Thoracic aorta (tissue), 2 donors: Measurements from ENCODE around the gene PBXIP1. TPM values are rescaled to one million over a fixed set of nuclear protein-coding genes. Genes with fewer than 3 reads are reported as not detected.
A peak's percentile ranks its signal among the peaks of the same experiment; 100 is the strongest.
"Not testable (repeated sequence)": the region's sequence is repeated elsewhere in the genome, so short reads cannot be mapped to it uniquely, and the experiment has no call there.

Experiments used
- ATAC-seq: fragments of 150-250 bp; one replicate; pipeline ENCODE4 v1.8.0; 2017; ENCODE audit warnings: low read depth; ENCODE audit not compliant: insufficient number of reproducible peaks, low FRiP score
- DNase-seq: peaks from one replicate; pipeline ENCODE4 v3.0.0-alpha.2; 2020; ENCODE audit warnings: low spot score
- H3K27ac ChIP-seq, 2 donors: fragments of 200-600 bp; sonication (generic); 1 replicate in 1 of 2; 2 replicates in 1 of 2; pipeline ENCODE4 v1.5.1; 2016; ENCODE audit warnings: mild to moderate bottlenecking in 2 of 2, moderate library complexity in 2 of 2
- H3K27me3 ChIP-seq: fragments of 200-600 bp; sonication (generic); replicated peaks from 2 replicates; pipeline ENCODE4 v1.6.0; 2016; ENCODE audit warnings: mild to moderate bottlenecking; ENCODE audit not compliant: insufficient read depth
- H3K36me3 ChIP-seq: fragments of 200-600 bp; sonication (generic); one replicate; pipeline ENCODE4 v1.5.1; 2016
- H3K4me1 ChIP-seq, 2 donors: fragments of 200-600 bp; sonication (generic); 1 replicate in 1 of 2; 2 replicates in 1 of 2; pipeline versions ENCODE4 v1.5.1 to v1.6.0; 2016; ENCODE audit warnings: low read depth in 2 of 2, mild to moderate bottlenecking in 1 of 2; ENCODE audit not compliant: control insufficient read depth in 1 of 2
- H3K4me3 ChIP-seq: fragments of 200-600 bp; sonication (generic); 2 replicates; pipeline ENCODE4 v1.5.1; 2016; ENCODE audit warnings: mild to moderate bottlenecking
- H3K9me3 ChIP-seq: fragments of 200-600 bp; sonication (generic); 2 replicates; pipeline ENCODE4 v1.5.1; 2016
- CTCF ChIP-seq: fragments of 200-600 bp; sonication (generic); IDR thresholded peaks from one replicate; pipeline ENCODE4 v1.5.1; 2019; ENCODE audit warnings: antibody characterized with exemption
- total RNA-seq, 2 donors: library from RNA; depleted of rRNA; stranded (reverse); fragments of >200 nt; gene quantifications; one replicate each; pipeline versions ENCODE4 v1.1.0 to v1.2.3, GENCODE V29; 2016

PBXIP1 gene
- total RNA-seq, 2 donors from 2014 or later: 185 to 227 TPM

DNA sequence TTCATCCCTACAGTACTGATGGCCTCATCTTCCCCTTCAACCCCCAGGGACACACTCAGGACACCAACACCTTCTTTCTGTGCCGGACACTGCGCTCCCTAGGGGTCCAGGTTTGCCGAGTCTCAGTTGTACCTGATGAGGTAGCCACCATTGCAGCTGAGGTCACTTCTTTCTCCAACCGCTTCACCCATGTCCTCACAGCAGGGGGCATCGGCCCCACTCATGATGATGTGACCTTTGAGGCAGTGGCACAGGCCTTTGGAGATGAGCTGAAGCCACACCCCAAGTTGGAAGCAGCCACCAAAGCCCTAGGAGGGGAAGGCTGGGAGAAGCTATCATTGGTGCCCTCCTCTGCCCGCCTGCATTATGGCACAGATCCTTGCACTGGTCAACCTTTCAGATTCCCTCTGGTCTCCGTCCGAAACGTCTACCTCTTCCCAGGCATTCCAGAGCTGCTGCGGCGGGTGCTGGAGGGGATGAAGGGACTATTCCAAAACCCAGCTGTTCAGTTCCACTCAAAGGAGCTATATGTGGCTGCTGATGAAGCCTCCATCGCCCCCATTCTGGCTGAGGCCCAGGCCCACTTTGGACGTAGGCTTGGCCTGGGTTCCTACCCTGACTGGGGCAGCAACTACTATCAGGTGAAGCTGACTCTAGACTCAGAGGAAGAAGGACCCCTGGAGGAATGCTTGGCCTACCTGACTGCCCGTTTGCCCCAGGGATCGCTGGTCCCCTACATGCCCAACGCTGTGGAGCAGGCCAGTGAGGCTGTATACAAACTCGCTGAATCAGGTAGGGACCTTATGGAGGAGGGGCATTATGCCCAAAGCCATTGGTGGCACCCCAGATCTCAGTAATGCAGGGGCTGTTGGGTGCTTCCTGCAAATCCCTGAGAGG lies 32.4 kb upstream of the PBXIP1 start:
- H3K36me3 ChIP-seq: peaks cover 17% of the 10 kb centered on the region
- TF ChIP-seq CTCF: no peak
- H3K4me3 ChIP-seq: no peak overlapping the region
- ATAC-seq (no peak), DNase-seq (no peak)
- no peak overlapping the region for H3K27ac ChIP-seq
- H3K9me3 ChIP-seq: no peaks in the 10 kb centered on the region
- no peaks in the 10 kb centered on the region for H3K27me3 ChIP-seq
- peaks cover 6 to 9% of the 10 kb centered on the region in 2 donors for H3K4me1 ChIP-seq

DNA sequence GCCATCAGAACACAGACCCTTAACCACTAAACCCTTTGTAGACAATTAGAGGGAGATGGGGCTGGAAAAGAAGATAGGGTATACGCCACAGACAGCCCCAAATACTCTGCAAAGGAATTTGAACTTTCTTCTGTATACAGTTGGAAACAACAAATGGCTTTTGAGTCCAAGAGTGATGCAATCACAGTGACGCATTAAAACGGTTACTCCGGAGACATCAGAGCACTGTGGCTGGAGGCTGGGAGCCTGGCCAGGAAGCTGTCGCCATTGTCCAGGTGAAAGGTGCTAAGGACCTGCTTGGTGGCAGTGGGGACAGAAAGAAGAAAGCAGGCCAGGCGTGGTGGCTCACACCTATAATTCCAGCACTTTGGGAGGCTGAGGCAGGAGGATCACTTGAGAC lies 31.4 kb upstream of the PBXIP1 start:
- TF ChIP-seq CTCF: no peak
- Histone ChIP-seq H3K9me3 (no peaks in the 10 kb centered on the region), H3K36me3 (peaks cover 17% of the 10 kb centered on the region), H3K27ac (no peak overlapping the region), H3K27me3 (no peaks in the 10 kb centered on the region), H3K4me3 (no peak overlapping the region), H3K4me1 (peaks cover 9 to 15% of the 10 kb centered on the region in 2 donors)
- DNase-seq: no peak
- ATAC-seq: no peak

- H3K9me3 ChIP-seq, H3K4me3 ChIP-seq, H3K27me3 ChIP-seq, H3K27ac ChIP-seq, ATAC-seq, DNase-seq: not testable (repeated sequence)
- H3K4me1 ChIP-seq: peaks cover 9 to 16% of the 10 kb centered on the region in 2 donors
- H3K36me3 ChIP-seq: peaks cover 17% of the 10 kb centered on the region
Measured at GRCh38 chr1:154986736-154987135, 30.8 kb upstream of the PBXIP1 start.

- Histone ChIP-seq H3K27me3 (no peaks in the 10 kb centered on the region), H3K4me3 (peak overlapping the region; percentile 71), H3K9me3 (no peaks in the 10 kb centered on the region), H3K27ac (peak overlapping the region; percentile 10 to 15), H3K4me1 (peaks cover 9 to 16% of the 10 kb centered on the region in 2 donors), H3K36me3 (peaks cover 15% of the 10 kb centered on the region)
- no peak for TF ChIP-seq CTCF
- ATAC-seq (no peak), DNase-seq (no peak)
Measured at GRCh38 chr1:154983776-154984466, 28.0 kb upstream of the PBXIP1 start.

- peaks cover 9 to 16% of the 10 kb centered on the region in 2 donors for H3K4me1 ChIP-seq
- ATAC-seq: peak; percentile 100
- H3K27me3 ChIP-seq: no peaks in the 10 kb centered on the region
- DNase-seq: peak; percentile 98
- no peaks in the 10 kb centered on the region for H3K9me3 ChIP-seq
- H3K4me3 ChIP-seq: peak within 1 kb of the TSS; percentile 71
- H3K36me3 ChIP-seq: peaks cover 12% of the 10 kb centered on the region
- peak within 1 kb of the TSS; percentile 10 to 42 for H3K27ac ChIP-seq
- TF ChIP-seq CTCF: no peak
Measured at GRCh38 chr1:154982897-154983648, 27.2 kb upstream of the PBXIP1 start, which contains the start of gene FLAD1. FLAD1 (plus strand) TSS chr1:154983344; CDS start chr1:154983695, 351 bp downstream.
